Activated CD8-positive, alpha-beta memory T cell treated with anti-CD3 and anti-CD28 coated beads for 24 hours (primary cell): ENCODE results near the gene SP4.

Experiments
- DNase-seq: peaks from one replicate; pipeline ENCODE4 v3.0.0-alpha.2; 2020

Gene SP4

DNA sequence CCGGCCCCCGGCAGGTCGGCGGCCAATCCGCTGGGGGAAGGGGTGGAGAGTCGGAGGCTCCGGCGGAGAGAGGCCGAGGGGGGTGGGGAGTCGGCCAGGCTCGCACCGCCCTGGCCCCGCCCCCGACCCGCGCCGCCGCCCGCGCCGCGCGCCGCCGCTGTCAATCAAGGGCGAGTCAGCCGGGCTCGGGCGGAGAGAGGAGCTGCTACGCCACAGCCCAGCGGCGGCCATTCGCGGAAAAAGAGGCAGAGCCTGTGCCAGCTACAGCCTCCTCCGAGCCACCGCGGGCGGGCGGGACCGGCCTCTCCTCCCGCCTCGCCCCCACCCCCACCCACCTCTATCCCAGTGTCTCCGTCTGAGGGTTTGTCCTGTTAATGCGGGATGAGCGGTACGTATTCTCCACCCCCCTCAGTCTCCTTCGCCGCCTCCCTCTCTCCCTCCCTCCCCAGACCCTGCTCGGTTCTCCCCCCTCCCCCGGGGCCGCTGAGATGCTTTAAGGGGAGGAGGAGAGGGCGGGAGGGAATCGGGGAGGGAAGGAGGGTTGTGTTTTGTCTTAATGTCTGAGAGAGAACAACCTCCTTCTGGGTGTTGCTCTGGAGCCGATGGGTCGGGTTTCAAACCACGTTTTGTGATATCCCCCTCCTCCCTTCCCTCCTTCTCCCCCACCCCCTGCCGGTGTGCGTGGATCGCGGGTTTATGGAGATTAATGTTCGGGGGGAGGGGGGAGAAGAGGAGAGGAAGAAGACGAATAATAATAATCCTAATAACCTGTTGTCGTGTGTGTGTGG, at the start of gene SP4:
TSS of gene SP4 (plus strand) at position 213 of the 788 bp plus-strand sequence. CDS start at position 382, 169 bp downstream.
- DNase-seq, result peak; percentile 97

DNA sequence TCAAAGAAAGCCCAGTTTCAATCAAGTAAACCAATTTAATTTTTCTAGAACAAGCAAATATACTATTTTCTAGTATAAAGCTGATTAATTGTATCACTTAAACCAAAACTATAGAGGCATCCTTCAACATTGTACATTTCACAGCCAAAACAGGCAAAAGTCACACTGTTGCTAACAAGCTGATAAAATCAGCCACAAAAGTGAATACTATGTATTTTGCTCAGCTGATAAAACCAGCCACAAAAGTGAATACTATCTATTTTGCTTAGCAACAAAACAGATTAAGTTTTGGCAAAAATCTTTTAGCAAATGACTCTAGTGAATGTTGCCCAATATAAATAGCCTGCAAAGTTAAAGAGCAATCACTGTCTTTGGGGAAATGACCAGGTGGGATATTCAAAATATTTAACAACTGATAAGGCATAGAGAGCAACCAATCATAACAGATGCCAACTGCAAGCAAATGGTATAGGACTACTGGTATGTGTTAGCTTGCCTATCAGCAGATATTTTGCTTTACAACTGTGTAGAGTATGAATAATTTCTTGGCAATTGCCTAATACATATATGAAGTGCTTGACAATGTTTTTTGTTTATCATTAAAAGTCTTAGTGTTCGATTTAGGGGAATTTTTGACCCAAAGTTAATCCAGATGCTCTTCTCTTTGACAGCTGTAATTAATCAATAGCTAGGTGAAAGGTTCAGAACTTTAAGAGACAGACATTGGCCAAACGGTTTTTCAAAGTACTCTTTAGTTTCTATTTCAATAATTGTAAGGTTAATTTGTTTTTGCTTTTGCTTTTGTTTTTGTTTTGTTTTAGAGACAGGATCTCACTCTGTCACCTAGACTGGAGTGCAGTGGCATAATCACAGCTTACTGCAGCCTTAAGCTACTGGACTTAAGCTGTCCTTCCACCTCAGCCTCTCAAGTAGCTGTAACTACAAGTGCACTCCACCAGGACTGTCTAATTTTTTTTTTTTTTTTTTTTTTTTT, 44.4 kb upstream of the SP4 start:
- DNase-seq, result no peak

DNA sequence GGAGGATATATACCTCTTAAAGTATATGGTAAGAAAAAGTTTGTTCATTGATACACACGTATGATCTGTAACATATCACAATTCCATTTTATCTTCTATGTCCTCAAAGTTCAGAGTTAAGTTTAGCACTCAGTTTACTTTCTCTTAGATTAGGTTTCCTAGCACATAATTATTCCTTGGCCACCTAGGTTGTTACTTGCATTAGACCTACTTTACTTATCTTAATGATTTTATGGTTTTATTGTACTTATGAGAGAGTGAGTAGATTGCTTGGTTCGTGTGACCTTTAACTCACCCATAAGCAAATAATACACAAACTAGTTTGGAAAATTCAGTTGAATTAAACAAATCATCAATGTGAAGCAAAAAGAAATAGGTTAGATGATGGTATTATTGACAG, 33.9 kb upstream of the SP4 start:
- DNase-seq, result no peak

DNA sequence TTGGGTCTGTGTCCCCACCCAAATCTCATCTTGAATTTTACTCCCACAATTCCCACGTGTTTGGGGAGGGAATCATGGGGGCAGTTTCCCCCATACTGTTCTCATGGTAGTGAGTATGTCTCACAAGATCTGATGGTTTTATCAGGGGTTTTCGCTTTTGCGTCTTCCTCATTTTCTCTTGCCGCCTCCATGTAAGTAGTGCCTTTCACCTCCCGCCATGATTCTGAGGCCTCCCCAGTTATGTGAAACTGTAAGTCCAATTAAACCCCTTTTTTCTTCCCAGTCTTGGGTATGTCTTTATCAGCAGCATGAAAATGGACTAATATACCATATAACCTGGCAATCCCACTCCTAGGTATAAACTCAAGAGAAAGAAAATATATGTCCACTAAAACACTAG, 25.9 kb upstream of the SP4 start:
- DNase-seq, result no peak

DNA sequence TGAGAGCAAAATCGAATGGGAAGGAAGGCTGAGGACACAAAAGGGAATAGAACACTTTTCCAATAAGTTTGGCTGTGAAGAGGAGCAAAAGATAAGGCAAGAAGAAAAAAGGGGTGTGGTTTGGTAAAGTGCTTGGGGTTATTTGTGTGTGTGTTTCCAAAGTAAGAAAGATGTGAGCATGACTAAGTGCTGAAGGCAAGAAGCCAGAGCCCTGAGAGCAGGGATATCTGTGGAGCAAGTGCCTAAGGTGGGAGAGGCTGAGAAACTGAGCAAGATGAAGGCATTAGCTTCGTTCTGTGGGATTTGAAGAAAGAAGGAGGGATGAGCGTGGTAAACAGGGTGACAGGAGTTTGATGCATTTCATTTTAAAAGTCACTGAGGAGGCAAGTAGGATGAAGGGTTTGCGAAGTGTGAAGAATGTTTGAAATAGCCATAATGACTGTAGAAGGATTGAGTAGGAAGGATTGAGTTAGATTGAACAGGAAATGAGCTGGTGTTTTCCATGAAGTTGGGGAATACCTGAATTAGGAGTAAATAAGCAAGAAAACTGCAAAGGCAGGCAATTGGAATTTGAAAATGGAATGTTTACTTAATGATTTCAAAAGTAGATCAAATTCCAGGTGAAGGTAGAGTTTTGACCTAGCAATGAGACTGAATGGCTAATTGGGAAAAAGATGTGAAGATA, 19.9 kb upstream of the SP4 start:
- no peak for DNase-seq

DNA sequence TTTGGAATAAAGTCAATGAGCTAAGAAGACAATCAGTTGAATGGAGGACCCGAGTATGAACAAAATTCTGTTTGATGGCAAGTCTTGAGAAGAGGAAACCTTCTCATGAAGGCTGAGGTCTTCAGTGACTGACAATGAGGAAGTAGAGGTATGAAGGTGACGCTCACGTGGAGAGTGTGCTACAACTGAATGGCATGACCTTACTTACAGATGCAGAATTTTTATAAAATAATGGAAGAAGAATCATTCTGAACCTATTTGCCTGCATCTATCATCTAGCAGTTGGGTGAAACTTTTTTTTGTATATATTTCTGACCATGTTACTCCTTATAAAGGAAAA, 19.4 kb upstream of the SP4 start:
- no peak for DNase-seq

- no peak for DNase-seq
Measured at GRCh38 chr7:21412410-21412851, 15.5 kb upstream of the SP4 start.

DNA sequence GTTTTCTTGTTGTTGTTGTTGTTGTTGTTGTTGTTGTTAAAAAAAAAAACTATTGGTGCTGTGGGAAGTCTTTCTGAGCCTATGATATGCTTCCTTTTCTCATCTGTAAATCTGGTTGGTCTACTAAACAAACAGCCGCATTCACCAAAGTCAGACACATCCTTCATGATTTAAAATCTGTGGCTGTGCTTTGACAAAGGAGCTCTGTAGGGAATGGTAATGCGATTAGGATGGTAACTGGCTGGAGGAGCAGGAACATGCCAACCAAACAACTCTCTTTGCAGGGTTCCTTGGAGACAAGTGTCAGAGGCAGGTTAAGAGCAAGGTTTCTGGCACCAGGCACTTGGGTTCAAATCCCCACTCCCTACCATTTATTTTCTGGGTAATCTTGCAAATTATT, 14.9 kb upstream of the SP4 start:
- no peak for DNase-seq

DNA sequence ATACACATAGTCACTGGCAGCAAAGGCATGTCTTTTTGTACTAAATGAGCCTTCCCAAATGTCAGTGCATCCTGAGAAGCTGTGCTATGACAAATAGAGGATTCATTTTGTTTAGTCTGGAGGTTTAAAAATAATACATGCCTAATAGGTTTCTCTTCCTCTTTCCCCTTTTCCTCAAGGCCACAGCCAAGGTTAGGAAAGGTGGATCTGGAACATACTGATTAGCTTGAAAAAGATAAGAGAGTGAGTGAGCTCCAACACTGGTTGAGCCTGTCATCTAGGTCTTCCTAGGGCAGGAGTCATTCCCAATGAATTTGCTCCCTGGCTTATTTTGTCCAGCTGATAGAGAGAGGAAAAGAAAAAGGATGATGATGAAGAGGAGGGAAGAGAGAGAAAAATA, 14.4 kb upstream of the SP4 start:
- DNase-seq, result no peak

GRCh38 chr7:21414795-21415393, 13.0 kb upstream of the SP4 start:
- DNase-seq, result no peak

DNA sequence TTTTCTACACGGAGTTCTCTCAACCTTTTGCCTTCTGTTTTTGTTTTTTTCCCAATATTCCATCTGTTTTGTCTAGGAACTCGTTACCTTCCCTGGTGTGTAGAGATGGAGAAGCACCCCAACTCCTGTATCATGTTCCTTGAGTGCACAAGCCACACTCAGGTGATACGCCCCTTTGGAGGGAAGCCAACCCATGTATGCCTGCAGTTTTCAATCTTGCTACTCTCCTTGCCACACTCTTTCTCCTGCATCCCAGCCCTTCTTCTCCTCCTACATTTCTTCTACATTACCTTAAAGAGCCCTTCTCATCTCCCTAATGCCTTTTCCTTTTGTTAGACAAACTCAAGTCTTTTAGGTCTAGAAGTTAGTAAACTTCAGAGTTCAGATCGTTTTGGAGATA, 10.2 kb upstream of the SP4 start:
- no peak for DNase-seq

GRCh38 chr7:21422751-21423150, 5.1 kb upstream of the SP4 start:
- DNase-seq, result no peak

DNA sequence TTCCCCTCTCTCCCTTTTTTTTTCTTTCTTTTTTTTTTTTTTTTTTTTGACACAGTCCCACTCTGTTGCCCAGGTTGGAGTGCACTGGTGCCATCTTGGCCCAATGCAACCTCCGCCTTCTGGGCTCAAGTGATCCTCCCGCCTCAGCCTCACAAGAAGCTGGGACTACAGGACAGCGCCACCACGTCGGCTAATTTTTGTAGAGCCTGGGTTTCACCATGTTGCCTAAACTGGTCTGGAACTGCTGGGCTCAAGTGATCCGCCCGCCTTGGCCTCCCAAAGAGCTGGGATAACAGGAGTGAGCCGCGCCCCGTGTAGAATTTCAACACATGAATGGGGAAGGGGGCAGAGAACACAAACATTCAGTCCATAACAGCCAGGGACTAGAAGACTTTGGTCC, 2.6 kb upstream of the SP4 start:
- no peak for DNase-seq

GRCh38 chr7:21426286-21427181, 1.3 kb upstream of the SP4 start:
- DNase-seq, result no peak

GRCh38 chr7:21427182-21427870, 557 bp upstream of the SP4 start:
- peak; percentile 99 for DNase-seq

DNA sequence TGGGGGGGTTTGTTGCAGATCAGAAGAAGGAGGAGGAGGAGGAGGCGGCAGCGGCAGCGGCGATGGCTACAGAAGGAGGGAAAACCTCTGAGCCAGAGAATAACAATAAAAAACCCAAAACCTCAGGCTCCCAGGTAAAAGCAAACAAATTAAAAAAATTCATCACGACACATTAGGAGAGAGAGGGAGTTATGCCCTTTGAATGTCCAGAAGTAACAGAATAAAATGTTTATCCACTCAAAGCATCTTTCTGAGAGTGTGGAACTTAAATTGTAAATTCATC, 717 bp downstream of the SP4 start:
- DNase-seq, result no peak

- DNase-seq, result no peak
Measured at GRCh38 chr7:21429021-21429420, 1.1 kb downstream of the SP4 start.

DNA sequence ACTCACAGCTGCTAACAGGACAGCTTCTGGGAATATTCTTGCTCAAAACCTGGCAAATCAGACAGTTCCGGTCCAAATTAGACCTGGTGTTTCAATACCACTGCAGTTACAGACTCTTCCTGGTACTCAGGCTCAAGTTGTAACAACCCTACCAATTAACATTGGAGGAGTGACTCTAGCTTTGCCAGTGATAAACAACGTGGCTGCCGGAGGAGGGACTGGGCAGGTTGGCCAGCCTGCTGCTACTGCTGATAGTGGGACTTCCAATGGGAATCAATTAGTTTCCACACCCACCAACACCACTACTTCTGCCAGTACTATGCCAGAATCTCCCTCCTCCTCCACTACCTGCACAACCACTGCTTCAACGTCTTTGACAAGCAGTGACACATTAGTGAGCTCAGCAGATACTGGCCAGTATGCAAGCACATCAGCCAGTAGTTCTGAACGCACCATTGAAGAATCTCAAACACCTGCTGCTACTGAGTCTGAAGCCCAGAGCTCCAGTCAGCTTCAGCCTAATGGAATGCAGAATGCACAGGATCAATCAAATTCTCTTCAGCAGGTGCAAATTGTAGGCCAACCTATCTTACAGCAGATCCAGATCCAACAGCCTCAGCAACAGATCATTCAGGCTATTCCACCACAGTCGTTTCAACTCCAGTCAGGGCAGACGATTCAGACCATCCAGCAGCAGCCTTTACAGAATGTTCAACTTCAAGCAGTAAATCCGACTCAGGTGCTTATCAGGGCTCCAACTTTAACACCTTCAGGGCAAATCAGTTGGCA, 2.1 kb downstream of the SP4 start:
- no peak for DNase-seq

DNA sequence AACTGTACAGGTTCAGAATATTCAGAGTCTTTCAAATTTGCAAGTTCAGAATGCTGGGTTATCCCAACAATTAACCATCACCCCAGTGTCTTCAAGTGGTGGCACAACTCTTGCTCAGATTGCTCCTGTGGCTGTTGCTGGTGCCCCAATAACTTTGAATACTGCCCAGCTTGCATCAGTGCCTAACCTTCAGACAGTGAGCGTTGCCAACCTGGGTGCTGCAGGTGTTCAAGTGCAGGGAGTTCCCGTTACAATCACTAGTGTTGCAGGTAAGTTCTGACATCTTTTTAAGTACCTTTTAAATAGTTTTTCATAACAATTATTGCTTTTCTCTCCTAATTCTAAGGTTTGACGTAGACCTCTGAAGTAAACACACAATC, 2.7 kb downstream of the SP4 start:
- no peak for DNase-seq

DNA sequence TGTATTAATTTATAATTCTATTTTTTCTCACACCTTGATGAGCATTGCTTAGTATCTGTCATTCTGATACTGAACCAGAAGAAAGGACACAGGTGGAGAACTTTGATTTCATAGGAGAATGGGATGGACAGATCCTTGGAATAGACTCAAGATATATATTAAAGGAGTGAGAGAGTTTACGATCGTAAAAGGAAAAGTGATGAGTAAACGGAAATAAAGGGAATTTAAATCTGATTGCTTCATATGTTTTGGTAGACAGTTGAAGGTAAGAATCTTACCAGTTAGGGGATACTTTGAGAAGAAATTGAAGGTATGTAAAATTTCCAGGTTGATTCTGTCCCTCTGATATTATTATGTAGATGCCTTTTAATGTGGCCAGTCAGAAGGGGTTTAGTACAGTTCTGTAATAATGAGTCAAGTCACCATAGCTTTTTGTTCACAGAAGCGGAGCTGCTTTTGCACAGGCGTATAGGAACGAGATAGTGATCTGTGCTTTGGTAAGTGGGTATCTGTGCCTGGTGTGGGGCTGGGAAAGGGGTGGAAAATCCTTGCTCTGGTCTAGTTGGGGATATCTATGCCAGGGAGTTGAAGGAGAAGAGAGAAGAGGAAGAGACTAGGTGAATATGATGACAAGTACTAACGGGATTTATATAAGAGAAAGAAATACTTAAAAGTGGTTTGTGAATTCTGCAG, 15.4 kb downstream of the SP4 start:
- no peak for DNase-seq
